Liver (tissue), 3 donors: ENCODE results near the gene RSRC1.

ENCODE experiments used
- CTCF ChIP-seq: fragments of 150-350 bp; IDR thresholded peaks from 2 replicates; pipeline ENCODE4 v1.5.1; 2017; ENCODE audit warnings: improper control_type of control experiment, low read depth, low read length; ENCODE audit not compliant: missing input control
- FOXA1 ChIP-seq: IDR thresholded peaks from 2 replicates; pipeline ENCODE4 v1.6.1; 2016; ENCODE audit warnings: antibody characterized with exemption
- GABPA ChIP-seq, 2 donors: IDR thresholded peaks in 1 of 2; conservative IDR thresholded peaks in 1 of 2; 2 replicates each; pipeline ENCODE4 v1.6.1; 2016; ENCODE audit warnings: antibody characterized with exemption in 2 of 2, mild to moderate bottlenecking in 1 of 2, moderate library complexity in 1 of 2
- MAX ChIP-seq: IDR thresholded peaks from 2 replicates; pipeline ENCODE4 v1.6.1; 2016; ENCODE audit warnings: antibody characterized with exemption
- NR2F2 ChIP-seq: IDR thresholded peaks from 2 replicates; pipeline ENCODE4 v1.6.1; 2016; ENCODE audit warnings: antibody characterized with exemption
- RAD21 ChIP-seq, 2 donors: IDR thresholded peaks; 2 replicates each; pipeline ENCODE4 v1.6.1; 2016; ENCODE audit warnings: antibody characterized with exemption in 2 of 2, mild to moderate bottlenecking in 2 of 2
- REST ChIP-seq: IDR thresholded peaks from 2 replicates; pipeline ENCODE4 v1.6.1; 2016; ENCODE audit warnings: antibody characterized with exemption, mild to moderate bottlenecking
- SP1 ChIP-seq: IDR thresholded peaks from 2 replicates; pipeline ENCODE4 v1.6.1; 2018; ENCODE audit warnings: antibody characterized with exemption, mild to moderate bottlenecking
- YY1 ChIP-seq: IDR thresholded peaks from 2 replicates; pipeline ENCODE4 v1.6.1; 2016; ENCODE audit warnings: antibody characterized with exemption, mild to moderate bottlenecking
- ZBTB33 ChIP-seq: IDR thresholded peaks from 2 replicates; pipeline ENCODE4 v1.6.1; 2016; ENCODE audit warnings: antibody characterized with exemption
- donor health status: healthy.
- donor health status: healthy.

- TF ChIP-seq CTCF = no peak
- TF ChIP-seq MAX = no peak
- TF ChIP-seq RAD21 (IDR thresholded peaks at IDR 0.05) = no peak
- no peak for TF ChIP-seq SP1
- no peak for TF ChIP-seq REST
- no peak for TF ChIP-seq GABPA (IDR thresholded peaks at IDR 0.05 in 1 of 2, conservative IDR thresholded peaks at IDR 0.05 in 1 of 2)
- TF ChIP-seq FOXA1 = no peak
- no peak for TF ChIP-seq NR2F2
- TF ChIP-seq YY1 = no peak
- TF ChIP-seq ZBTB33 = no peak
Measured at GRCh38 chr3:158205324-158205723, 95.4 kb downstream of the RSRC1 start.
